WI38 (cell line): ENCODE results near the gene ISOC2.

ENCODE experiments used
- H3K4me3 ChIP-seq: 2 replicates; pipeline ENCODE4 v1.5.1; 2011; ENCODE audit warnings: low read depth, mild to moderate bottlenecking, control low read depth, low read length
- TF ChIP-seq, protein P1 (sequence below): IDR thresholded peaks from 2 replicates; pipeline ENCODE4 v1.5.1; 2012; ENCODE audit warnings: low read depth, mild to moderate bottlenecking, control low read depth, low read length

The ISOC2 gene

GRCh38 chr19:55488986-55489710 lies 27.7 kb upstream of the ISOC2 start:
- no peak overlapping the region; the same call in 1 of the 2 replicates for H3K4me3 ChIP-seq
- TF ChIP-seq, protein P1, sequence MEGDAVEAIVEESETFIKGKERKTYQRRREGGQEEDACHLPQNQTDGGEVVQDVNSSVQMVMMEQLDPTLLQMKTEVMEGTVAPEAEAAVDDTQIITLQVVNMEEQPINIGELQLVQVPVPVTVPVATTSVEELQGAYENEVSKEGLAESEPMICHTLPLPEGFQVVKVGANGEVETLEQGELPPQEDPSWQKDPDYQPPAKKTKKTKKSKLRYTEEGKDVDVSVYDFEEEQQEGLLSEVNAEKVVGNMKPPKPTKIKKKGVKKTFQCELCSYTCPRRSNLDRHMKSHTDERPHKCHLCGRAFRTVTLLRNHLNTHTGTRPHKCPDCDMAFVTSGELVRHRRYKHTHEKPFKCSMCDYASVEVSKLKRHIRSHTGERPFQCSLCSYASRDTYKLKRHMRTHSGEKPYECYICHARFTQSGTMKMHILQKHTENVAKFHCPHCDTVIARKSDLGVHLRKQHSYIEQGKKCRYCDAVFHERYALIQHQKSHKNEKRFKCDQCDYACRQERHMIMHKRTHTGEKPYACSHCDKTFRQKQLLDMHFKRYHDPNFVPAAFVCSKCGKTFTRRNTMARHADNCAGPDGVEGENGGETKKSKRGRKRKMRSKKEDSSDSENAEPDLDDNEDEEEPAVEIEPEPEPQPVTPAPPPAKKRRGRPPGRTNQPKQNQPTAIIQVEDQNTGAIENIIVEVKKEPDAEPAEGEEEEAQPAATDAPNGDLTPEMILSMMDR: no peak

GRCh38 chr19:55487924-55488687 lies 26.7 kb upstream of the ISOC2 start, which contains the start of gene SSC5D:
Gene SSC5D, plus strand, starts transcription at chr19:55488436. Its CDS starts 154 bp downstream, at chr19:55488590.
- TF ChIP-seq, protein P1: no peak
- H3K4me3 ChIP-seq: peak within 1 kb of the TSS; percentile 47

- TF ChIP-seq, protein P1: no peak
- peak overlapping the region; percentile 43 for H3K4me3 ChIP-seq
Observed at GRCh38 chr19:55486971-55487923, 25.8 kb upstream of the ISOC2 start.

DNA sequence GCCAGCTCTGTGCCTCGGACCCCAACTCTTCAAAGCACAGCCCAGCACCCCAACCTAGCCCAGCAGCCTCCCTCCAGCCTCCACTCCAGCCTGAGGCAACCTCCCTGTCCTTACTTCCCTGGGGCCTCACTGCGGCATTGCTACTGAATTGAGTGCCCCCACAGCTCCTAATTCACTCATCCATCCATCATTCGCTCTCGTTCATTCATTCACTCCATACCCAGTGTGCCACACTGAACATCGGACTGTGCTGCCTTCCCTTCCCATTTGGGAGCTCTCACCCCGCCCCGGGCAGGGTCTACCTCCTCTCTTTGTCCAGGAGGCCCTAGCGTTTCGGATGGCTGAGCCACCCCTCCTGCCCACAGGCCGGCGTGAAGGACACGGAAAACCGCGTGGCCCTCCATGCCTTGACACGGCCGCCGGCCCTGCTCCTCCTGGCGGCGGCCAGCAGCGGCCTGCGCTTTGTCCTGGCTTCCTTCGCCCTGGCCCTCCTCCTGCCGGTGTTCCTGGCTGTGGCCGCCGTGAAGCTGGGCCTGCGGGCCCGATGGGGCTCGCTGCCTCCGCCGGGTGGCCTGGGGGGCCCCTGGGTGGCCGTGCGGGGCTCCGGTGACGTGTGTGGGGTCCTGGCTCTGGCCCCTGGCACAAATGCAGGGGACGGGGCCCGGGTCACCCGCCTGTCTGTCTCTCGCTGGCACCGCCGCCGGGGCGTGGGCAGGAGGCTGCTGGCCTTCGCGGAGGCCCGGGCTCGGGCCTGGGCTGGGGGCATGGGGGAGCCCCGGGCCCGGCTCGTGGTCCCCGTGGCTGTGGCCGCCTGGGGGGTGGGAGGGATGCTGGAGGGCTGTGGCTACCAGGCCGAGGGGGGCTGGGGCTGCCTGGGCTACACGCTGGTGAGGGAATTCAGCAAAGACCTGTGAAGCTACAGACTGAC lies 24.9 kb upstream of the ISOC2 start:
- H3K4me3 ChIP-seq: peak overlapping the region; percentile 43
- TF ChIP-seq, protein P1: no peak

- TF ChIP-seq, protein P1: no peak
- H3K4me3 ChIP-seq: peak overlapping the region; percentile 72
Observed at GRCh38 chr19:55485439-55486011, 24.1 kb upstream of the ISOC2 start.
